Hematopoietic multipotent progenitor cell treated with erythropoietin and hydrocortisone succinate and interleukin-3 and kit ligand, for 8 days (in vitro differentiated cells): ENCODE measurements around the gene SHC4.
"Not testable (repeated sequence)": the region's sequence is repeated elsewhere in the genome, so short reads cannot be mapped to it uniquely, and the experiment has no call there.

Source experiments
- DNase-seq: peaks from one replicate; pipeline ENCODE4 v3.0.0-alpha.2; 2015

The SHC4 gene

GRCh38 chr15:48792408-48792807, 171.3 kb downstream of the SHC4 start:
- DNase-seq: no peak

- not testable (repeated sequence) for DNase-seq
Observed at GRCh38 chr15:48790466-48791115, 173.1 kb downstream of the SHC4 start.

- no peak for DNase-seq
Observed at GRCh38 chr15:48785712-48786111, 178.0 kb downstream of the SHC4 start.

GRCh38 chr15:48785195-48785594, 178.5 kb downstream of the SHC4 start:
- no peak for DNase-seq

GRCh38 chr15:48784756-48785155, 179.0 kb downstream of the SHC4 start:
- no peak for DNase-seq

GRCh38 chr15:48782911-48783310, 180.8 kb downstream of the SHC4 start:
- no peak for DNase-seq

- DNase-seq: no peak
Observed at GRCh38 chr15:48781481-48782081, 182.1 kb downstream of the SHC4 start.

GRCh38 chr15:48781017-48781416, 182.7 kb downstream of the SHC4 start:
- DNase-seq: no peak

- DNase-seq: no peak
Observed at GRCh38 chr15:48778331-48778730, 185.4 kb downstream of the SHC4 start.

GRCh38 chr15:48777645-48778330, 185.9 kb downstream of the SHC4 start:
- no peak for DNase-seq

GRCh38 chr15:48775546-48775945, 188.2 kb downstream of the SHC4 start:
- DNase-seq: no peak

GRCh38 chr15:48774484-48774883, 189.2 kb downstream of the SHC4 start:
- no peak for DNase-seq
